ENCODE data around the gene PTPRN2.
"Not testable (repeated sequence)": the region's sequence is repeated elsewhere in the genome, so short reads cannot be mapped to it uniquely, and the experiment has no call there.

Gene PTPRN2

GRCh38 chr7:158463317-158463716, 124.3 kb downstream of the PTPRN2 start:
- H3K4me3 ChIP-seq (ENCODE audit: low read depth, low read length): no peak overlapping the region
- no peak for DNase-seq (ENCODE audit: low read depth)
- in situ Hi-C loops (cut with HindIII; ENCODE audit: low sequenced_read_pairs): no loop called here
- no peak for TF ChIP-seq CTCF (IDR thresholded peaks at IDR 0.05; ENCODE audit: low read depth, low read length, missing control alignments)

- no peak overlapping the region for H3K4me3 ChIP-seq (ENCODE audit: low read depth, low read length)
- in situ Hi-C loops (cut with HindIII; ENCODE audit: low sequenced_read_pairs): no loop called here
Measured at GRCh38 chr7:158461824-158462223, 125.8 kb downstream of the PTPRN2 start.

GRCh38 chr7:158460665-158461064, 127.0 kb downstream of the PTPRN2 start:
- in situ Hi-C loops (cut with HindIII; ENCODE audit: low sequenced_read_pairs): no loop called here
- no peak for DNase-seq (ENCODE audit: low read depth)
- TF ChIP-seq CTCF (IDR thresholded peaks at IDR 0.05; ENCODE audit: low read depth, low read length, missing control alignments): no peak
- no peak overlapping the region for H3K4me3 ChIP-seq (ENCODE audit: low read depth, low read length)

More at GRCh38 chr7:158461824-158462223, 125.8 kb downstream of the PTPRN2 start:
- TF ChIP-seq CTCF (IDR thresholded peaks at IDR 0.05; ENCODE audit: low read depth, low read length, missing control alignments): no peak
- no peak for DNase-seq (ENCODE audit: low read depth)

GRCh38 chr7:158458716-158459282, 128.8 kb downstream of the PTPRN2 start:
- no peak for TF ChIP-seq CTCF (IDR thresholded peaks at IDR 0.05; ENCODE audit: low read depth, low read length, missing control alignments)

GRCh38 chr7:158458096-158458495, 129.5 kb downstream of the PTPRN2 start:
- in situ Hi-C loops (cut with HindIII; ENCODE audit: low sequenced_read_pairs): no loop called here
- no peak overlapping the region for H3K4me3 ChIP-seq (ENCODE audit: low read depth, low read length)
- no peak for DNase-seq (ENCODE audit: low read depth)
- TF ChIP-seq CTCF (IDR thresholded peaks at IDR 0.05; ENCODE audit: low read depth, low read length, missing control alignments): no peak

More at GRCh38 chr7:158458716-158459282, 128.8 kb downstream of the PTPRN2 start:
- H3K4me3 ChIP-seq (ENCODE audit: low read depth, low read length): no peak overlapping the region
- no peak for DNase-seq (ENCODE audit: low read depth)
- in situ Hi-C loops (cut with HindIII; ENCODE audit: low sequenced_read_pairs): no loop called here

- DNase-seq (ENCODE audit: low read depth); H3K4me3 ChIP-seq (ENCODE audit: low read depth, low read length); in situ Hi-C loops (cut with HindIII; ENCODE audit: low sequenced_read_pairs): not testable (repeated sequence)
Measured at GRCh38 chr7:158457586-158457985, 130.0 kb downstream of the PTPRN2 start.

GRCh38 chr7:158454631-158455030, 133.0 kb downstream of the PTPRN2 start:
- DNase-seq (ENCODE audit: low read depth): no peak
- TF ChIP-seq CTCF (IDR thresholded peaks at IDR 0.05; ENCODE audit: low read depth, low read length, missing control alignments): no peak
- H3K4me3 ChIP-seq (ENCODE audit: low read depth, low read length): no peak overlapping the region
- in situ Hi-C loops (cut with HindIII; ENCODE audit: low sequenced_read_pairs): no loop called here

All from astrocyte of the cerebellum (primary cell).